PC-3 (cell line): Measurements from ENCODE around the gene RAI1. TPM values are rescaled to one million over a fixed set of nuclear protein-coding genes. Genes with fewer than 3 reads are reported as not detected.

Experiments
- ATAC-seq: fragments of 200-7000 bp; cut with Tn5 transposase; 2 replicates; pipeline ENCODE4 v1.9.1; 2020; ENCODE audit warnings: mild to moderate bottlenecking, moderate library complexity
- BruUV-seq: library from RNA; stranded (reverse); fragments of 400-500 nt; replicated peaks from 2 replicates; lab custom pipeline; 2021; lab: Mats Ljungman, UMichigan
- CTCF ChIA-PET: fragments of 300-600 bp; sonication (Branson Sonifier 250); formaldehyde crosslinking; loops from one replicate; lab custom pipeline; 2022; ENCODE audit warnings: antibody characterized with exemption; lab: Charles Lee
- POLR2A ChIA-PET: fragments of 300-600 bp; sonication (Branson Sonifier 250); formaldehyde crosslinking; loops from one replicate; lab custom pipeline; 2022; ENCODE audit warnings: antibody characterized with exemption; ENCODE audit not compliant: unreplicated experiment; lab: Charles Lee
- DNase-seq: peaks from one replicate; pipeline ENCODE4 v3.0.0-alpha.2; 2015
- H2AFZ ChIP-seq: fragments of 300-600 bp; sonication (generic); 2 replicates; pipeline ENCODE4 v1.6.0; 2016; ENCODE audit warnings: antibody characterized with exemption, low read length
- H3F3A ChIP-seq: fragments of 300-600 bp; sonication (generic); one replicate; pipeline ENCODE4 v1.6.0; 2017; ENCODE audit warnings: antibody characterized with exemption, low read length, control low read depth, mild to moderate bottlenecking; ENCODE audit not compliant: unreplicated experiment
- H3K27ac ChIP-seq: fragments of 300-600 bp; sonication (generic); 2 replicates; pipeline ENCODE4 v1.5.1; 2016; ENCODE audit warnings: mild to moderate bottlenecking, low read length
- H3K27me3 ChIP-seq: fragments of 300-600 bp; sonication (generic); 2 replicates; pipeline ENCODE4 v1.6.1; 2016; ENCODE audit warnings: low read length, mixed read lengths
- H3K36me3 ChIP-seq: fragments of 300-600 bp; sonication (generic); 2 replicates; pipeline ENCODE4 v1.6.1; 2016; ENCODE audit warnings: low read depth, mixed run types, low read length, mixed read lengths
- H3K4me1 ChIP-seq: fragments of 300-600 bp; sonication (generic); 2 replicates; pipeline ENCODE4 v1.5.1; 2016; ENCODE audit warnings: low read length; ENCODE audit not compliant: insufficient read depth
- H3K4me2 ChIP-seq: fragments of 300-600 bp; sonication (generic); 2 replicates; pipeline ENCODE4 v1.6.0; 2016; ENCODE audit warnings: low read length
- H3K4me3 ChIP-seq: fragments of 300-600 bp; sonication (generic); 2 replicates; pipeline ENCODE4 v1.5.1; 2016; ENCODE audit warnings: mild to moderate bottlenecking, low read length, mixed read lengths
- H3K79me2 ChIP-seq: fragments of 300-600 bp; sonication (generic); 2 replicates; pipeline ENCODE4 v1.6.1; 2017; ENCODE audit warnings: low read length, mixed read lengths
- H3K9ac ChIP-seq: fragments of 300-600 bp; sonication (generic); 2 replicates; pipeline ENCODE4 v1.6.0; 2016; ENCODE audit warnings: mild to moderate bottlenecking, low read length
- H3K9me2 ChIP-seq: fragments of 300-600 bp; sonication (generic); replicated peaks from 2 replicates; pipeline ENCODE4 v1.6.1; 2016; ENCODE audit warnings: mixed run types, low read length, mixed read lengths
- H3K9me3 ChIP-seq: fragments of 300-600 bp; sonication (generic); 2 replicates; pipeline ENCODE4 v1.6.1; 2016; ENCODE audit warnings: low read length, mixed read lengths
- H4K20me1 ChIP-seq: fragments of 300-600 bp; sonication (generic); 2 replicates; pipeline ENCODE4 v1.6.1; 2016; ENCODE audit warnings: low read length, mixed read lengths
- CTCF ChIP-seq: fragments of 300-600 bp; sonication (generic); conservative IDR thresholded peaks from 2 replicates; pipeline ENCODE4 v1.5.1; 2017; ENCODE audit warnings: antibody characterized with exemption, low read depth, mild to moderate bottlenecking, low read length
- EZH2 ChIP-seq: fragments of 300-600 bp; sonication (generic); IDR thresholded peaks from one replicate; pipeline ENCODE4 v1.6.1; 2017; ENCODE audit warnings: antibody characterized with exemption, mild to moderate bottlenecking, low read length; ENCODE audit not compliant: unreplicated experiment
- EZH2phosphoT487 ChIP-seq: fragments of 300-600 bp; sonication (generic); IDR thresholded peaks from 2 replicates; pipeline ENCODE4 v1.6.1; 2018; ENCODE audit warnings: mild to moderate bottlenecking, antibody characterized with exemption, low read length, borderline replicate concordance
- intact Hi-C: fragments of 100-400 bp; cut with micrococcal nuclease; formaldehyde crosslinking; loops from 2 replicates; pipeline ENCODE4 v1.9.0; 2023
- total RNA-seq: library from RNA; depleted of rRNA; stranded (reverse); fragments of >200 nt; gene quantifications from 2 replicates; pipeline ENCODE4 v1.2.3, GENCODE V29; 2014

RAI1 gene
- total RNA-seq, 1 experiment from 2014 or later = 33.0 TPM

GRCh38 chr17:17841601-17842025 lies 160.4 kb downstream of the RAI1 start:
- H3K4me2 ChIP-seq = no peak overlapping the region
- H3K27me3 ChIP-seq = no peaks in the 10 kb centered on the region
- H3K9me2 ChIP-seq = no peaks in the 10 kb centered on the region
- peaks cover 43% of the 10 kb centered on the region for H3K4me1 ChIP-seq
- ChIA-PET CTCF (no interaction called here), POLR2A (no interaction called here)
- ATAC-seq = no peak
- no peak for DNase-seq
- no peak for TF ChIP-seq EZH2phosphoT487
- no peak for TF ChIP-seq EZH2
- TF ChIP-seq CTCF = no peak
- peaks cover 17% of the 10 kb centered on the region for H3K79me2 ChIP-seq
- peak overlapping the region; percentile 97 for H3K27ac ChIP-seq
- no peak overlapping the region for H3K4me3 ChIP-seq
- peaks cover 6% of the 10 kb centered on the region for H3F3A ChIP-seq
- no TSS peak for BruUV-seq
- H2AFZ ChIP-seq = no peak overlapping the region
- H3K9ac ChIP-seq = no peak overlapping the region
- H3K36me3 ChIP-seq = no peaks in the 10 kb centered on the region
- intact Hi-C loops = no loop called here
- no peaks in the 10 kb centered on the region for H3K9me3 ChIP-seq
- no peaks in the 10 kb centered on the region for H4K20me1 ChIP-seq

- Histone ChIP-seq H3K4me1 (peaks cover 38% of the 10 kb centered on the region), H3K27ac (no peak overlapping the region), H2AFZ (no peak overlapping the region), H3K9me3 (no peaks in the 10 kb centered on the region), H3F3A (peaks cover 6% of the 10 kb centered on the region), H3K4me2 (no peak overlapping the region), H3K4me3 (no peak overlapping the region), H3K79me2 (peaks cover 10% of the 10 kb centered on the region), H3K9me2 (no peaks in the 10 kb centered on the region), H3K27me3 (no peaks in the 10 kb centered on the region), H4K20me1 (no peaks in the 10 kb centered on the region), H3K36me3 (no peaks in the 10 kb centered on the region), H3K9ac (no peak overlapping the region)
- BruUV-seq = no TSS peak
- ChIA-PET POLR2A (no interaction called here), CTCF (no interaction called here)
- TF ChIP-seq EZH2 = no peak
- no peak for TF ChIP-seq EZH2phosphoT487
- TF ChIP-seq CTCF = no peak
- intact Hi-C loops = no loop called here
- DNase-seq = no peak
- ATAC-seq = no peak
These were observed 161.0 kb downstream of the RAI1 start for GRCh38 chr17:17842111-17842876.

- Histone ChIP-seq H3K4me1 (peaks cover 30% of the 10 kb centered on the region), H3K9me2 (no peaks in the 10 kb centered on the region), H3K9ac (no peak overlapping the region), H3K9me3 (no peaks in the 10 kb centered on the region), H2AFZ (no peak overlapping the region), H3K27ac (no peak overlapping the region), H4K20me1 (no peaks in the 10 kb centered on the region), H3F3A (peaks cover 6% of the 10 kb centered on the region), H3K27me3 (no peaks in the 10 kb centered on the region), H3K79me2 (peaks cover 6% of the 10 kb centered on the region; the same call in 1 of the 2 replicates), H3K36me3 (no peaks in the 10 kb centered on the region), H3K4me2 (no peak overlapping the region), H3K4me3 (no peak overlapping the region)
- TF ChIP-seq EZH2 (no peak), CTCF (no peak), EZH2phosphoT487 (no peak)
- POLR2A ChIA-PET = no interaction called here
- DNase-seq (no peak), ATAC-seq (no peak)
- CTCF ChIA-PET = no interaction called here
- intact Hi-C loops = no loop called here
- no TSS peak for BruUV-seq
These were observed 161.8 kb downstream of the RAI1 start for GRCh38 chr17:17843096-17843495.
